HepG2 (cell line): ENCODE data around the gene SIX5. TPM values are rescaled to one million over a fixed set of nuclear protein-coding genes. Genes with fewer than 3 reads are reported as not detected.

ENCODE experiments used
- ATF4 ChIP-seq, 2 experiments: fragments of 450-650 bp in 1 of 2; sonication (generic) in 1 of 2; formaldehyde crosslinking; IDR thresholded peaks; 2 replicates each; pipeline versions ENCODE4 v1.5.0 to v1.8.0; 2020 to 2022; ENCODE audit warnings: mild to moderate bottlenecking in 1 of 2, missing genetic modification reagents in 1 of 2
- ATF5 ChIP-seq: sonication (generic); formaldehyde crosslinking; IDR thresholded peaks from 2 replicates; pipeline ENCODE4 v1.4.0; 2020; ENCODE audit warnings: mild to moderate bottlenecking, low read depth, missing genetic modification reagents
- CENPX ChIP-seq: sonication (generic); formaldehyde crosslinking; IDR thresholded peaks from 2 replicates; pipeline ENCODE4 v1.9.0; 2021; ENCODE audit warnings: mild to moderate bottlenecking, missing genetic modification reagents, moderate library complexity
- DDIT3 ChIP-seq: sonication (generic); formaldehyde crosslinking; IDR thresholded peaks from 2 replicates; pipeline ENCODE4 v1.4.0; 2020; ENCODE audit warnings: mild to moderate bottlenecking, missing genetic modification reagents
- ETV5 ChIP-seq: IDR thresholded peaks from 2 replicates; pipeline ENCODE4 v1.6.1; 2018; ENCODE audit warnings: missing biosample characterization, missing genetic modification reagents, inconsistent platforms, borderline replicate concordance
- HHEX ChIP-seq: IDR thresholded peaks from 2 replicates; pipeline ENCODE4 v1.6.1; 2016; ENCODE audit warnings: control low read depth
- MTA1 ChIP-seq: sonication (generic); formaldehyde crosslinking; IDR thresholded peaks from 2 replicates; pipeline ENCODE4 v1.4.0; 2020; ENCODE audit warnings: missing genetic modification reagents, mild to moderate bottlenecking, borderline replicate concordance
- NCOR1 ChIP-seq: fragments of 200-600 bp; sonication (generic); IDR thresholded peaks from 2 replicates; pipeline ENCODE4 v1.7.0; 2017; ENCODE audit warnings: antibody characterized with exemption, low read length, borderline replicate concordance
- PBX2 ChIP-seq: IDR thresholded peaks from 2 replicates; pipeline ENCODE4 v1.6.1; 2016; ENCODE audit warnings: control low read depth
- POLR2A ChIP-seq, 2 experiments: IDR thresholded peaks; 2 replicates each; pipeline ENCODE4 v1.6.1; 2011; ENCODE audit warnings: low read depth in 2 of 2, low read length in 2 of 2, mild to moderate bottlenecking in 1 of 2, moderate library complexity in 1 of 2; ENCODE audit not compliant: insufficient read depth in 1 of 2
- SMYD3 ChIP-seq: sonication (generic); formaldehyde crosslinking; IDR thresholded peaks from 2 replicates; pipeline ENCODE4 v1.8.1; 2023; ENCODE audit warnings: mild to moderate bottlenecking, missing genetic modification reagents
- SNAI1 ChIP-seq: sonication (generic); formaldehyde crosslinking; IDR thresholded peaks from 2 replicates; pipeline ENCODE4 v1.5.0; 2020; ENCODE audit warnings: mild to moderate bottlenecking, missing genetic modification reagents, borderline replicate concordance
- SOX6 ChIP-seq, 2 experiments: fragments of 450-650 bp in 1 of 2; sonication (generic) in 1 of 2; formaldehyde crosslinking in 1 of 2; IDR thresholded peaks; 2 replicates each; pipeline versions ENCODE4 v1.4.0 to v1.6.1; 2017 to 2020; ENCODE audit warnings: antibody characterized with exemption in 1 of 2, mild to moderate bottlenecking in 1 of 2, missing genetic modification reagents in 1 of 2
- SP2 ChIP-seq: sonication (generic); formaldehyde crosslinking; IDR thresholded peaks from 2 replicates; pipeline ENCODE4 v1.5.1; 2020; ENCODE audit warnings: mild to moderate bottlenecking, missing genetic modification reagents
- SUZ12 ChIP-seq: fragments of 150-350 bp; IDR thresholded peaks from 2 replicates; pipeline ENCODE4 v1.6.1; 2014; ENCODE audit warnings: low read depth, low read length
- XBP1 ChIP-seq: sonication (generic); formaldehyde crosslinking; IDR thresholded peaks from 2 replicates; pipeline ENCODE4 v1.5.0; 2020; ENCODE audit warnings: missing genetic modification reagents
- ZNF205 ChIP-seq: IDR thresholded peaks from 2 replicates; pipeline ENCODE4 v1.6.1; 2018; ENCODE audit warnings: missing biosample characterization, missing genetic modification reagents
- ZNF468 ChIP-seq: sonication (generic); formaldehyde crosslinking; IDR thresholded peaks from 2 replicates; pipeline ENCODE4 v1.8.0; 2022; ENCODE audit warnings: mild to moderate bottlenecking, moderate library complexity, missing genetic modification reagents
- ZNF572 ChIP-seq: sonication (generic); formaldehyde crosslinking; IDR thresholded peaks from 2 replicates; pipeline ENCODE4 v1.5.1; 2020; ENCODE audit warnings: mild to moderate bottlenecking, missing genetic modification reagents
- polyA plus RNA-seq, 8 experiments: library from polyadenylated mRNA; depleted of rRNA in 3 of 8; stranded (reverse) in 7 of 8; unstranded in 1 of 8; fragments of >200 nt; fragmentation: Illumina TruSeq in 4 of 8; extraction: Trizol in 4 of 8; gene quantifications; 2 replicates each; pipeline versions ENCODE4 v1.2.1 to v1.2.3, GENCODE V29; 2011 to 2016; ENCODE audit warnings: low read depth in 4 of 8, missing spikeins in 1 of 8, mixed read lengths in 1 of 8; ENCODE audit not compliant: insufficient read depth in 1 of 8
- total RNA-seq, 5 experiments: library from RNA; depleted of rRNA; stranded (reverse); fragments of >200 nt; fragmentation: Illumina TruSeq; extraction: Trizol; gene quantifications; 2 replicates each; pipeline ENCODE4 v1.2.3, GENCODE V29; 2016; ENCODE audit warnings: low read depth in 1 of 5
- TF ChIP-seq, protein P1 (sequence below): sonication (generic); formaldehyde crosslinking; IDR thresholded peaks from 2 replicates; pipeline ENCODE4 v1.8.0; 2022; ENCODE audit warnings: missing genetic modification reagents, mild to moderate bottlenecking, moderate library complexity, borderline replicate concordance
- TF ChIP-seq, protein P2 (sequence below): sonication (generic); formaldehyde crosslinking; IDR thresholded peaks from 2 replicates; pipeline ENCODE4 v1.4.0; 2020; ENCODE audit warnings: missing genetic modification reagents, mild to moderate bottlenecking, borderline replicate concordance

SIX5 gene
- total and polyA plus RNA-seq, 2 of the 13 experiments (the other 11 are each of a cell fraction or from before 2014, with no cell fraction given), result 7.7 to 10.5 TPM

- no peak for TF ChIP-seq ATF5 (CRISPR knock-in tag)
- TF ChIP-seq SP2 (CRISPR knock-in tag), result peak; percentile 89
- TF ChIP-seq, protein P1, sequence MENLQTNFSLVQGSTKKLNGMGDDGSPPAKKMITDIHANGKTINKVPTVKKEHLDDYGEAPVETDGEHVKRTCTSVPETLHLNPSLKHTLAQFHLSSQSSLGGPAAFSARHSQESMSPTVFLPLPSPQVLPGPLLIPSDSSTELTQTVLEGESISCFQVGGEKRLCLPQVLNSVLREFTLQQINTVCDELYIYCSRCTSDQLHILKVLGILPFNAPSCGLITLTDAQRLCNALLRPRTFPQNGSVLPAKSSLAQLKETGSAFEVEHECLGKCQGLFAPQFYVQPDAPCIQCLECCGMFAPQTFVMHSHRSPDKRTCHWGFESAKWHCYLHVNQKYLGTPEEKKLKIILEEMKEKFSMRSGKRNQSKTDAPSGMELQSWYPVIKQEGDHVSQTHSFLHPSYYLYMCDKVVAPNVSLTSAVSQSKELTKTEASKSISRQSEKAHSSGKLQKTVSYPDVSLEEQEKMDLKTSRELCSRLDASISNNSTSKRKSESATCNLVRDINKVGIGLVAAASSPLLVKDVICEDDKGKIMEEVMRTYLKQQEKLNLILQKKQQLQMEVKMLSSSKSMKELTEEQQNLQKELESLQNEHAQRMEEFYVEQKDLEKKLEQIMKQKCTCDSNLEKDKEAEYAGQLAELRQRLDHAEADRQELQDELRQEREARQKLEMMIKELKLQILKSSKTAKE (CRISPR knock-in tag), result no peak
- TF ChIP-seq SMYD3, result no peak
- TF ChIP-seq ATF4 (CRISPR knock-in tag; IDR thresholded peaks at IDR 0.05), result no peak
- TF ChIP-seq MTA1 (CRISPR knock-in tag), result no peak
- 0 out of 2 replicates have a peak, but pooled peaks have one; percentile 27 for TF ChIP-seq ETV5
- TF ChIP-seq CENPX (CRISPR knock-in tag), result no peak
- no peak for TF ChIP-seq ZNF572
- TF ChIP-seq HHEX (CRISPR knock-in tag), result no peak
- TF ChIP-seq ZNF468 (CRISPR knock-in tag), result no peak
- no peak for TF ChIP-seq SNAI1 (CRISPR knock-in tag)
- TF ChIP-seq SOX6 (IDR thresholded peaks at IDR 0.05), result no peak
- peak; percentile 75 for TF ChIP-seq SOX6 (CRISPR knock-in tag; IDR thresholded peaks at IDR 0.05)
- no peak for TF ChIP-seq PBX2
- TF ChIP-seq POLR2A (IDR thresholded peaks at IDR 0.05; ENCODE audit: insufficient read depth in 1 of 2, low read depth in 2 of 2, low read length in 2 of 2), result peak; percentile 38 to 76
- TF ChIP-seq ZNF205 (CRISPR knock-in tag), result no peak; the same call in 1 of the 2 replicates
- TF ChIP-seq, protein P2, sequence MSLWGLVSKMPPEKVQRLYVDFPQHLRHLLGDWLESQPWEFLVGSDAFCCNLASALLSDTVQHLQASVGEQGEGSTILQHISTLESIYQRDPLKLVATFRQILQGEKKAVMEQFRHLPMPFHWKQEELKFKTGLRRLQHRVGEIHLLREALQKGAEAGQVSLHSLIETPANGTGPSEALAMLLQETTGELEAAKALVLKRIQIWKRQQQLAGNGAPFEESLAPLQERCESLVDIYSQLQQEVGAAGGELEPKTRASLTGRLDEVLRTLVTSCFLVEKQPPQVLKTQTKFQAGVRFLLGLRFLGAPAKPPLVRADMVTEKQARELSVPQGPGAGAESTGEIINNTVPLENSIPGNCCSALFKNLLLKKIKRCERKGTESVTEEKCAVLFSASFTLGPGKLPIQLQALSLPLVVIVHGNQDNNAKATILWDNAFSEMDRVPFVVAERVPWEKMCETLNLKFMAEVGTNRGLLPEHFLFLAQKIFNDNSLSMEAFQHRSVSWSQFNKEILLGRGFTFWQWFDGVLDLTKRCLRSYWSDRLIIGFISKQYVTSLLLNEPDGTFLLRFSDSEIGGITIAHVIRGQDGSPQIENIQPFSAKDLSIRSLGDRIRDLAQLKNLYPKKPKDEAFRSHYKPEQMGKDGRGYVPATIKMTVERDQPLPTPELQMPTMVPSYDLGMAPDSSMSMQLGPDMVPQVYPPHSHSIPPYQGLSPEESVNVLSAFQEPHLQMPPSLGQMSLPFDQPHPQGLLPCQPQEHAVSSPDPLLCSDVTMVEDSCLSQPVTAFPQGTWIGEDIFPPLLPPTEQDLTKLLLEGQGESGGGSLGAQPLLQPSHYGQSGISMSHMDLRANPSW (CRISPR knock-in tag), result peak; percentile 47; the same call in 1 of the 2 replicates
- TF ChIP-seq SUZ12, result no peak
- TF ChIP-seq DDIT3 (CRISPR knock-in tag), result no peak
- TF ChIP-seq NCOR1, result no peak
- peak; percentile 73; the same call in 1 of the 2 replicates for TF ChIP-seq XBP1 (CRISPR knock-in tag)
These were observed 1.4 kb upstream of the SIX5 start (continued) for GRCh38 chr19:45770192-45771101.
